HG03139 (cell line): ENCODE results near the gene ATP2C1.

Experiments used
- ATAC-seq: cut with Tn5 transposase; IDR thresholded peaks from one replicate; pipeline ENCODE4 v1.9.1; 2021; ENCODE audit not compliant: unreplicated experiment

ATP2C1 gene

DNA sequence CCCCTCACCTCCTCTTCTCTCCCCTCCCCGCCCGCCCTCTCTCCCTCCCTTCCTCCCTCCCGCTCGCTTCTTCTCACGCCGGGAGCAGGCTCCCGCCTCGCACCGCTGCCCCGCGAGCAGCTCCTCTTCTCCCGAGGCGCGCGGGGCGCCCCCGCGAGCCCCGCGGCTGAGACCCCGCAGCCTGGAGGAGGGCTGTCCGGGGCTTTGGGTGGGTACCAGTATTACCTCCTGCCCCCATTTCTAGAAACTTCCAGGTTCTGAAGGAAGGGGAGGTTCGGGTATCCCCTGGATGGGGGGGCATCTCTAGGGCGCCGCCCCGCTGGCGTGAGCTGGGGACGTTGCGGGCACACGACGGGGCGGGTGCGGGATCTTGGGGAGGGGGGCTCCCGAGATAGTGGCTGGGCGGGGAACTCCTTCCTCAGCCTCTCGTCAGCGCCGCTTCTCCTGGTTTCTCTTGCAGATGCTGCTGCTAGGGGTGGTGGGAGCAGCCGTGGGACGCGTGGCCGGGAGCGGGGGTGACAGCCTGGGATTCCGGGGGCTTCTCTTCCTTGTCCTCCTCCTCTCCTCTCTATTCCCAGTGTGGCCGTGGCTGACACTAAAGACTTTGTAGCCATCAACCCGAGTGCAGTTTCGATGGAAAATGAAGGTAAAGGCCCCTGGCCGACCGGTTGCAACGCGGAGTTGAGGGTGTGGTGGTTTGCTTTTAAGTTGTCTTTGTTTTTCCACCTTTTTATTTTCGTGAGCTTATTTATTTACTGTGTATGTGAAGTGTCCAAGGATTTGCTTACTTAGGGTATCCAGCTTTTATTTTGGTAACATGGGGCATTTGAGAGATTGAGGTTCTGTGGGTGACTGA lies 474 bp downstream of the ATP2C1 start:
- ATAC-seq: peak; percentile 12

DNA sequence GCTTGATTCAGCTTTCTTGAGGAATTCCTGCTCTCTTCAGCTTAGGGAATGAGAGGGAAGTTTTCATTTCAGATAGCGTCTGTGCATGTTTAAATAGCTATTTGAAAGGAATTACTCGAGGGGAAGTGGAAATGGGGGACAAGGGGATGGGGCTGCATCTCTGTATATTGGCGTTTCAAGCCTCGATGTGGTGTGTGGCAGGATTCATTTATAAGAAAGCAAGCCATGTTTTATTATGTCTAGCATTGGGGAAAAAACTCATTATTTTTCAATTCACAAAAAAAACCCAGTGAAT lies 1.0 kb downstream of the ATP2C1 start:
- no peak for ATAC-seq

- ATAC-seq: no peak
Measured at GRCh38 chr3:130895690-130896488, 2.0 kb downstream of the ATP2C1 start.

DNA sequence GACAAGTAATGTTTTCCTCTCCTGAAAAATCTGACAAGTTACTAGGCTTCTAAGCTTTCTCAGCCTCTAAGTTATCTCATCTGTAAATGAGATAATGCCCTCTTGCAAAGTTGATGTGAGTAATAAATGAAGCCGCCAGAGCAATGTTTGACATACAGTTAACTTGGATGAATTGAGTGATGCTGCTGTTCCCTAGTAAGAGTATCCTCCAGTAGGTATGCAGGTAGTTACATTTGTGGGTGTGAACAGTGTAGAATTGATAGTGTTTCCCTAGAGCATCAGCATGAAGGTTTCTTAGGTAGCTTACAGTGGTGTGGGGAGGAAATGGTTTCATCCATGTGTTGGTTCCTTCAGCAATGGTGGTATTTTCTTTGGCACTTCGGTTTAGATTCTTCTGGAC lies 3.4 kb downstream of the ATP2C1 start:
- ATAC-seq: no peak

GRCh38 chr3:130900959-130901358 lies 7.1 kb downstream of the ATP2C1 start:
- ATAC-seq: no peak

- no peak for ATAC-seq
Measured at GRCh38 chr3:130901463-130902204, 7.8 kb downstream of the ATP2C1 start.

GRCh38 chr3:130903412-130903908 lies 9.6 kb downstream of the ATP2C1 start:
- no peak for ATAC-seq

GRCh38 chr3:130904491-130904890 lies 10.6 kb downstream of the ATP2C1 start:
- ATAC-seq: no peak

DNA sequence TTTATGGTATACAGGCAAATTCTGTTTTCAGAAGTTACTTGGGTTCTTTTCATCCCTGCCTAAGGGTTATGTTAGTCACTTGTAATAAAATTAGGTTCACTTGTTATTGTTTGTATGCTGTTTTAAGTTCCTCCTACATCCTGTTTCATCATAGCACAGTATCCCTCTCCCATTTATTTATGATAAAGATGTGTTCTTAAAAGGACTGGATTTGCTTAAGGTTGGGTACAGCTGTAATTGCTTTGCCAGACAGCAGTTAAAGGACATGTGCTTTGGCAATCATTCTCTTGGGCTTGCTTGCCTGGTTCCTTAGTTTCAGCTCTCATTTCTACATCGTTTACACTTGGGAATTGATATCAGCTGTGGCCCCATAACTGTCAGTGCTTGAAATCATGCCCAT lies 11.7 kb downstream of the ATP2C1 start:
- no peak for ATAC-seq

- ATAC-seq: no peak
Measured at GRCh38 chr3:130906374-130906995, 12.6 kb downstream of the ATP2C1 start.

DNA sequence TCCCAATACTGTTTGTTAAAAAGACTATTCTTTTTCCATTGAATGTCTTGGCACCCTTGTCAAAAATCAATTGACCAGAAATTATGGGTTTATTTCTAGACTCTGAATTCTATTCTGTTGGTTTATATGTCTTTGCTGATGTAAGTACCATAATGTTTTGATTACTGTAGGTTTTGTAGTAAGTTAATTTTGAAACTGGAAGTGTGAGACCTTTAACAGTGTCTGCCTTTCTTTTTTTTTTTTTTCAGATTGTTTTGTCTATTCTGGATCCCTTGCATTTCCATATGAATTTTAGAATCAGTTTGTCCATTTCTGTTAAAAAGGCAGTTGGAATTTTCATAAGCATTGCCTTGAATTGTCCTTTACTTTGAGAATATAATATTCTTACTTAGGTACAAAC lies 13.6 kb downstream of the ATP2C1 start:
- no peak for ATAC-seq

DNA sequence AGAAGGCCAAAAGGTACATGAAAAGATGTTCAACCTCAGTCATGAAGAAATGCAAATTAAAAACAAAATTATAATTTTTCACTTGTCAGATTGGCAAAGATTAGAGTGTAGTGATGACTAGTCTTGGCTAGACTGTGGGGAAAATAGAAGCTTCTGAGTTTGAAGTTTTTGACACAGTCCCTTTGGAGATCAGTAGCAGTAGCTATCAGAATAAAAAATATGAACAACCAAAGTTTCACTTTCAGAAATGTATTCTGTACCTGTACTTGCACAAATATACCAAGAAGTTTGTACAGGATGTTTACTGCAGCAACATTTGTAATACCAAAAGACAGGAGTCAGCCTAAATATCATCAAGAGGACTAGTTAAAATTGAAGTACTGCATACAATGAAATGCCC lies 14.1 kb downstream of the ATP2C1 start:
- no peak for ATAC-seq

- ATAC-seq: no peak
Measured at GRCh38 chr3:130915567-130916292, 21.8 kb downstream of the ATP2C1 start.

DNA sequence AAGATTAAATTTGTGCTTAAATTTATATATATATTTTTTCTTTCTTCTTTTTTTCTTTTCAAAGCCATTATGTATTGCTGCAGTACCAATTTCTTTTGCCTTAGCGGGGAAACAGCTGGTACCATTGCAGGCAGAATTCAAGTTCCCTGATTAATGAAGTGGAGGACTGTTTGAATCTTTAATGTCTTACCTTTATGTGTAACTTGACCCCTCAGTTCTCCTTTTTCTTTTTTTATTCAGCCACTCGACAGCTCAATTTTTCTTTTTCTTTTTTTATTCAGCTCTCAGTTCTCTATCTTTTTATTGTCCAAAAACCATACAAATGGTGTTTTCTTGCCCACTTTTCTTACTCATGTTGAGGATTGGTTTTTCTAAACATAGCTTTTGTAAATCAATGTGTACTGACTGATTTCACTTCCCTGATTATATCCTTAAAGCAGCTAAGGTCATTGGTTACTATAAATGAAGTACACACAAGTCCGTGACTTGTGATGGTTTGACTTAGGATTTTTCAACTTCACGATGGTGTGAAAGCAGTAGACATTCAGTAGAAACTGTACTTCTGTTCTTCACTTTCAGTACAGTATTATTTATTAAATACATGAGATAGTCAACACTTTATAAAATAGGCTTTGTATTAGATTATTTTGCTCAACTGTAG lies 22.8 kb downstream of the ATP2C1 start:
- no peak for ATAC-seq

DNA sequence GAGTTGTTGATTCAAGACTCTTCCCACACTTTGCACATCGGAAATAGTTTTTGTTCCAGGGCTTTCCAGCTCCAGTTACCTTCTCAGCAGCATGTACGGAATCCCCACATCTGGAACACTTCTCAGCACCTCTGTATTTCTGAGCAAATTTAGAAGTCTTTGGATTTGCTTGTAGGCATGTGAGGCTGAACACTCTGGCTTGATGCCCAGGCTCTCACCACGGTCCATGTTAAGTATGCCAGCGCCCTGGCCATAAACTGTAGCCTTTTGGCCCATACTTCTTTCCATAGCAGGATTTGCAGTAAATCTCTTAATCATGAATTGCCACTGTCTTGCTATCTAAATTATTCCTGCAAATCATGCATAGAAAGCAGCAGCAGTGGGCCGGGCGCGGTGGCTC lies 24.4 kb downstream of the ATP2C1 start:
- ATAC-seq: no peak

- ATAC-seq: peak; percentile 66
Measured at GRCh38 chr3:130925628-130926027, 31.7 kb downstream of the ATP2C1 start.

DNA sequence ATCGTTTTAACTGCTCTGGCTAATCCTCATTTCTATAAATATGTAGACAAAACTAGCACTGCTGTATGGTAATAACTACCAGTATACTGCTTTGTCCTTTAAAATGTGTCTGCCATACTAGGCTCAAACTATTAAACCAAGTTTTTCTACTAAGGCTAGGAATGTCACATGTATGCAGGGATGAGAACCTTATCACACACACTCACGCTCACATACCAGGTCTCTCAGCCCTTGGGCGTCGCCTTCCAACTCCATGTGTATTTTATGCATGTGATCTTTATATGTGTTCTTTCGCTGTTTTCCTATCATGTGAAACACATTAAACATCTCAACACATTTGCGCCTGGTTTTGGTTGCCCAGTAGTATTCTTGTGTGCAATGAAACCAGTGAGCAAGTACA lies 32.6 kb downstream of the ATP2C1 start:
- ATAC-seq: no peak

DNA sequence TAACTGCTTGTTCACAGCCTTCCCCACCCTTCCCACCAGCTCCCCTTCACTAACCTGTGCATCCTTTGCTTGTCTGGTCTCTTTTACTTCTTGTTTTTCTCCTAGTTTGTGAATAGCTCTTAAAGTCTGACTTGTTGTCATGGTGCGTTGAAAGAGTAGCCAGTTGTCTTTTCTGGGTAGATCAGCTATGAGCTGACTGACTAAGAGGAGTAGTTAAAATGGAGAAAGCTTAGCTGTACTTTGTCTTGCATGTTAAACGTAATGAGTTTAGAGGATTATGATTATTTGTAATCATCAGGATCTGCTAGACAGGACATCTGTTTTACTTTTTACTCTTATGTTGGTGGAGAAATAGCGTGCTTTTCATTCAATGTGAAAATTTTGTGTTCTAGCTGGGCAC lies 35.9 kb downstream of the ATP2C1 start:
- no peak for ATAC-seq

GRCh38 chr3:130932979-130933378 lies 39.1 kb downstream of the ATP2C1 start:
- no peak for ATAC-seq

DNA sequence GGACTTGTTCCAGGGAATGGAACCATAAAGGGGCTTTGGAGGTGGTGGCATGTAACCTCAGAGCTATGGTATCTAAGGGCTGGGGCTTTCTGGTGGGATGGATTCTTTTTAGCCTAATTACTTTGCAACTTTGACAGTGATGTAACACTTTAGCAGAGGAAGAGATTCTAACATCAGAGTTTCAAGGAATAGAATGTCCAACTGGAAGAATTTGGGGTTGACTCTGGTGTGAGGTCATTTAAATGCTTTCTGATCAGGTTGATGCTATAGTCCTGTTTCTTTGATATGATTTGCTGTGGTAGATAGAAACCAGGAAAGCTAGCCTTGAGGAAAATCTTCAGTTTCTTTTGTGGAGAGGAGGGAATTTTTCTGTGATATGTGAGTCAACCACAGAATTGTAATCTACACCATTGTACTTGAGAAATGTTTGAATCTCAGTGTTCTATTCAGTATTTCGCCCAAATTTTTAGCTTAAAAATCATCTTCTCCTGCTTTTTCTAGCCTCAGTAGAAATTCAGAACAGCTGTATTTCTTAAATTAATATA lies 40.0 kb downstream of the ATP2C1 start:
- ATAC-seq: no peak
